ENCODE data around the gene UBR1. TPM values are rescaled to one million over a fixed set of nuclear protein-coding genes. Genes with fewer than 3 reads are reported as not detected.

UBR1 gene
- total RNA-seq, 1 experiment from 2014 or later = 18.9 TPM

- no peak for TF ChIP-seq AR (CRISPR knock-in tag; IDR thresholded peaks at IDR 0.05)
- TF ChIP-seq NFYB (CRISPR knock-in tag; conservative IDR thresholded peaks at IDR 0.05; ENCODE audit: low read depth) = no peak
Measured at GRCh38 chr15:43127752-43128151, 21.9 kb upstream of the UBR1 start (continued).

- peaks cover 6% of the 10 kb centered on the region; the same call in 1 of the 2 replicates for H3K36me3 Mint-ChIP-seq
- CTCF ChIA-PET = no interaction called here
- TF ChIP-seq GTF2I (CRISPR knock-in tag; conservative IDR thresholded peaks at IDR 0.05) = no peak
- TF ChIP-seq NR1H2 (CRISPR knock-in tag; IDR thresholded peaks at IDR 0.05) = no peak
- no peak for TF ChIP-seq CTCF (IDR thresholded peaks at IDR 0.05)
- no peak for TF ChIP-seq RORB (CRISPR knock-in tag; IDR thresholded peaks at IDR 0.05)
- no peak for TF ChIP-seq ZNF138 (CRISPR knock-in tag; conservative IDR thresholded peaks at IDR 0.05)
- TF ChIP-seq ATF2 (CRISPR knock-in tag; IDR thresholded peaks at IDR 0.05; ENCODE audit: borderline replicate concordance, low read depth) = no peak
- no peak for TF ChIP-seq TEAD1 (CRISPR knock-in tag; IDR thresholded peaks at IDR 0.05)
- H3K27me3 Mint-ChIP-seq (ENCODE audit: low read depth) = peaks cover 59% of the 10 kb centered on the region
- H3K27ac Mint-ChIP-seq = no peak overlapping the region
- DNase-seq (ENCODE audit: low spot score) (no peak), ATAC-seq (no peak)
- POLR2A ChIA-PET = no interaction called here
- H3K4me1 Mint-ChIP-seq = peaks cover 12% of the 10 kb centered on the region
- H3K9me3 Mint-ChIP-seq = peaks cover 27% of the 10 kb centered on the region
- no peak overlapping the region for H3K4me3 Mint-ChIP-seq
Measured at GRCh38 chr15:43126356-43126755, 20.5 kb upstream of the UBR1 start.

- no peak for ATAC-seq
- H3K27me3 Mint-ChIP-seq (ENCODE audit: low read depth) = peaks cover 61% of the 10 kb centered on the region
- CTCF ChIA-PET = interaction anchor here (0.9 kb wide), 1 partner anchor 100 kb away, joined by 3 read pairs; no protein-coding TSS in a partner anchor
- peaks cover 6% of the 10 kb centered on the region; the same call in 1 of the 2 replicates for H3K36me3 Mint-ChIP-seq
- no peak overlapping the region for H3K27ac Mint-ChIP-seq
- DNase-seq (ENCODE audit: low spot score) = no peak
- no peak overlapping the region for H3K4me3 Mint-ChIP-seq
- POLR2A ChIA-PET = no interaction called here
- peaks cover 12% of the 10 kb centered on the region for H3K4me1 Mint-ChIP-seq
- H3K9me3 Mint-ChIP-seq = peaks cover 26% of the 10 kb centered on the region
- TF ChIP-seq ZNF138 (CRISPR knock-in tag; conservative IDR thresholded peaks at IDR 0.05) (no peak), OVOL2 (CRISPR knock-in tag; IDR thresholded peaks at IDR 0.05; ENCODE audit: borderline replicate concordance) (no peak), JAZF1 (CRISPR knock-in tag; IDR thresholded peaks at IDR 0.05) (no peak), FOXP4 (CRISPR knock-in tag; IDR thresholded peaks at IDR 0.05) (no peak), JUN (CRISPR knock-in tag; IDR thresholded peaks at IDR 0.05) (no peak), NR2C2 (CRISPR knock-in tag; IDR thresholded peaks at IDR 0.05) (no peak), PRRX2 (CRISPR knock-in tag; IDR thresholded peaks at IDR 0.05) (no peak), ZNF671 (CRISPR knock-in tag; IDR thresholded peaks at IDR 0.05) (no peak), EMX1 (CRISPR knock-in tag; IDR thresholded peaks at IDR 0.05) (no peak), ATF3 (CRISPR knock-in tag; conservative IDR thresholded peaks at IDR 0.05) (no peak), KAT7 (CRISPR knock-in tag; IDR thresholded peaks at IDR 0.05; ENCODE audit: borderline replicate concordance) (no peak), USF1 (CRISPR knock-in tag; IDR thresholded peaks at IDR 0.05) (no peak), FOXK1 (CRISPR knock-in tag; IDR thresholded peaks at IDR 0.05) (no peak), ZBTB43 (CRISPR knock-in tag; IDR thresholded peaks at IDR 0.05) (no peak), ZBTB21 (CRISPR knock-in tag; IDR thresholded peaks at IDR 0.05; ENCODE audit: borderline replicate concordance) (no peak)
Measured at GRCh38 chr15:43125100-43125661, 19.3 kb upstream of the UBR1 start.
